Type B pancreatic cell (in vitro differentiated cells): ENCODE data around the gene C5orf34. TPM values are rescaled to one million over a fixed set of nuclear protein-coding genes. Genes with fewer than 3 reads are reported as not detected.

Source experiments
- DNase-seq: peaks from one replicate; pipeline ENCODE4 v3.0.0; 2021; ENCODE audit warnings: mixed read lengths; ENCODE audit not compliant: unreplicated experiment; ENCODE audit errors: extremely low spot score
- H3K27ac Mint-ChIP-seq: 2 replicates; pipeline ENCODE4 v1.8.0; 2021; ENCODE audit warnings: mild to moderate bottlenecking, mixed read lengths
- H3K27me3 Mint-ChIP-seq: 2 replicates; pipeline ENCODE4 v1.8.0; 2021; ENCODE audit warnings: mixed read lengths
- H3K36me3 Mint-ChIP-seq: 2 replicates; pipeline ENCODE4 v1.8.0; 2021; ENCODE audit warnings: mixed read lengths
- H3K4me1 Mint-ChIP-seq: one replicate; pipeline ENCODE4 v1.8.0; 2021; ENCODE audit warnings: mixed read lengths; ENCODE audit not compliant: unreplicated experiment
- H3K4me3 Mint-ChIP-seq: 2 replicates; pipeline ENCODE4 v1.8.0; 2021; ENCODE audit warnings: mild to moderate bottlenecking, mixed read lengths
- H3K9me3 Mint-ChIP-seq: 2 replicates; pipeline ENCODE4 v1.8.0; 2021; ENCODE audit warnings: mixed read lengths
- CTCF ChIP-seq: fragments of 200-600 bp; sonication (generic); conservative IDR thresholded peaks from 2 replicates; pipeline ENCODE4 v1.5.0; 2021; ENCODE audit warnings: antibody characterized with exemption, mild to moderate bottlenecking
- total RNA-seq: library from RNA; stranded (reverse); gene quantifications from 2 replicates; pipeline ENCODE4 v1.2.1, GENCODE V29; 2021; ENCODE audit warnings: low replicate concordance

C5orf34 gene
- total RNA-seq, 1 donor from 2014 or later = 8.3 TPM

GRCh38 chr5:43548358-43548757 is 33.4 kb upstream of the C5orf34 start:
- no peaks in the 10 kb centered on the region for H3K27me3 Mint-ChIP-seq
- no peak overlapping the region for H3K4me3 Mint-ChIP-seq
- H3K36me3 Mint-ChIP-seq = peaks cover 30% of the 10 kb centered on the region
- no peak overlapping the region for H3K27ac Mint-ChIP-seq
- peaks cover 9% of the 10 kb centered on the region for H3K4me1 Mint-ChIP-seq
- no peak for TF ChIP-seq CTCF
- no peaks in the 10 kb centered on the region for H3K9me3 Mint-ChIP-seq
- DNase-seq = no peak

- Mint-ChIP-seq H3K4me1 (peaks cover 9% of the 10 kb centered on the region), H3K4me3 (no peak overlapping the region), H3K36me3 (peaks cover 36% of the 10 kb centered on the region), H3K27ac (no peak overlapping the region), H3K9me3 (no peaks in the 10 kb centered on the region), H3K27me3 (no peaks in the 10 kb centered on the region)
- DNase-seq = no peak
- no peak for TF ChIP-seq CTCF
Observed at GRCh38 chr5:43547532-43547931, 32.6 kb upstream of the C5orf34 start.

GRCh38 chr5:43543434-43543833 is 28.5 kb upstream of the C5orf34 start:
- H3K27me3 Mint-ChIP-seq = no peaks in the 10 kb centered on the region
- H3K27ac Mint-ChIP-seq = no peak overlapping the region
- no peaks in the 10 kb centered on the region for H3K4me1 Mint-ChIP-seq
- no peak overlapping the region for H3K4me3 Mint-ChIP-seq
- H3K36me3 Mint-ChIP-seq = peaks cover 30% of the 10 kb centered on the region
- no peak for TF ChIP-seq CTCF
- DNase-seq = no peak
- H3K9me3 Mint-ChIP-seq = no peaks in the 10 kb centered on the region

GRCh38 chr5:43540746-43541145 is 25.8 kb upstream of the C5orf34 start:
- peaks cover 33% of the 10 kb centered on the region for H3K36me3 Mint-ChIP-seq
- no peaks in the 10 kb centered on the region for H3K27me3 Mint-ChIP-seq
- no peaks in the 10 kb centered on the region for H3K9me3 Mint-ChIP-seq
- H3K4me1 Mint-ChIP-seq = no peaks in the 10 kb centered on the region
- no peak for DNase-seq
- no peak overlapping the region for H3K27ac Mint-ChIP-seq
- no peak overlapping the region for H3K4me3 Mint-ChIP-seq
- no peak for TF ChIP-seq CTCF

- H3K36me3 Mint-ChIP-seq = peaks cover 36% of the 10 kb centered on the region
- no peaks in the 10 kb centered on the region for H3K4me1 Mint-ChIP-seq
- no peak overlapping the region for H3K4me3 Mint-ChIP-seq
- TF ChIP-seq CTCF = no peak
- no peaks in the 10 kb centered on the region for H3K9me3 Mint-ChIP-seq
- no peaks in the 10 kb centered on the region for H3K27me3 Mint-ChIP-seq
- no peak overlapping the region for H3K27ac Mint-ChIP-seq
- DNase-seq = no peak
Observed at GRCh38 chr5:43536972-43537371, 22.0 kb upstream of the C5orf34 start.

- Mint-ChIP-seq H3K4me3 (no peak overlapping the region), H3K4me1 (no peaks in the 10 kb centered on the region), H3K36me3 (peaks cover 42% of the 10 kb centered on the region), H3K27me3 (no peaks in the 10 kb centered on the region), H3K27ac (no peak overlapping the region), H3K9me3 (no peaks in the 10 kb centered on the region)
- DNase-seq = no peak
- no peak for TF ChIP-seq CTCF
Observed at GRCh38 chr5:43533646-43534045, 18.7 kb upstream of the C5orf34 start.
